HepG2 (cell line): ENCODE results near the gene ZFPM1. TPM values are rescaled to one million over a fixed set of nuclear protein-coding genes. Genes with fewer than 3 reads are reported as not detected.

ENCODE experiments used
- CC2D1A ChIP-seq: sonication (generic); formaldehyde crosslinking; IDR thresholded peaks from 2 replicates; pipeline ENCODE4 v1.8.1; 2023; ENCODE audit warnings: mild to moderate bottlenecking, missing genetic modification reagents
- EED ChIP-seq: sonication (generic); formaldehyde crosslinking; IDR thresholded peaks from 2 replicates; pipeline ENCODE4 v1.5.0; 2020; ENCODE audit warnings: mild to moderate bottlenecking, missing genetic modification reagents
- FOXA1 ChIP-seq, 2 experiments: fragments of 450-650 bp in 1 of 2; sonication (generic) in 1 of 2; formaldehyde crosslinking in 1 of 2; IDR thresholded peaks; 2 replicates each; pipeline versions ENCODE4 v1.4.0 to v1.6.1; 2016 to 2020; ENCODE audit warnings: missing genetic modification reagents in 1 of 2
- HNF4A ChIP-seq: sonication (generic); formaldehyde crosslinking; IDR thresholded peaks from 2 replicates; pipeline ENCODE4 v1.4.0; 2020; ENCODE audit warnings: missing genetic modification reagents
- IKZF1 ChIP-seq: fragments of 450-650 bp; IDR thresholded peaks from 2 replicates; pipeline ENCODE4 v1.7.1; 2016
- NPAS2 ChIP-seq: sonication (generic); formaldehyde crosslinking; IDR thresholded peaks from 2 replicates; pipeline ENCODE4 v1.8.0; 2022; ENCODE audit warnings: mild to moderate bottlenecking, missing genetic modification reagents, borderline replicate concordance
- NR2F6 ChIP-seq, 2 experiments: IDR thresholded peaks; 2 replicates each; pipeline ENCODE4 v1.6.1; 2016; ENCODE audit warnings: antibody characterized with exemption in 1 of 2, mild to moderate bottlenecking in 1 of 2
- SMAD9 ChIP-seq: sonication (generic); formaldehyde crosslinking; IDR thresholded peaks from 2 replicates; pipeline ENCODE4 v1.5.1; 2020; ENCODE audit warnings: mild to moderate bottlenecking, missing genetic modification reagents
- SNAPC2 ChIP-seq: sonication (generic); formaldehyde crosslinking; IDR thresholded peaks from 2 replicates; pipeline ENCODE4 v1.8.1; 2022; ENCODE audit warnings: mild to moderate bottlenecking, missing genetic modification reagents
- STAG1 ChIP-seq: sonication (generic); formaldehyde crosslinking; IDR thresholded peaks from 2 replicates; pipeline ENCODE4 v1.4.0; 2020; ENCODE audit warnings: missing genetic modification reagents
- TP53 ChIP-seq: sonication (generic); formaldehyde crosslinking; conservative IDR thresholded peaks from 2 replicates; pipeline ENCODE4 v1.4.0; 2020; ENCODE audit warnings: missing genetic modification reagents
- ZBTB7B ChIP-seq: sonication (generic); formaldehyde crosslinking; IDR thresholded peaks from 2 replicates; pipeline ENCODE4 v1.4.0; 2020; ENCODE audit warnings: missing genetic modification reagents
- ZFP91 ChIP-seq: sonication (generic); formaldehyde crosslinking; IDR thresholded peaks from 2 replicates; pipeline ENCODE4 v1.9.0; 2022; ENCODE audit warnings: missing genetic modification reagents, mild to moderate bottlenecking, borderline replicate concordance
- ZNF101 ChIP-seq: sonication (generic); formaldehyde crosslinking; IDR thresholded peaks from 2 replicates; pipeline ENCODE4 v1.4.0; 2020; ENCODE audit warnings: mild to moderate bottlenecking, low read depth, missing genetic modification reagents, borderline replicate concordance
- ZNF138 ChIP-seq: sonication (generic); formaldehyde crosslinking; IDR thresholded peaks from 2 replicates; pipeline ENCODE4 v1.5.0; 2020; ENCODE audit warnings: mild to moderate bottlenecking, low read depth, missing genetic modification reagents
- ZNF234 ChIP-seq: sonication (generic); formaldehyde crosslinking; conservative IDR thresholded peaks from 2 replicates; pipeline ENCODE4 v1.5.1; 2020; ENCODE audit warnings: mild to moderate bottlenecking, missing genetic modification reagents
- ZNF430 ChIP-seq: sonication (generic); formaldehyde crosslinking; IDR thresholded peaks from 2 replicates; pipeline ENCODE4 v1.9.0; 2021; ENCODE audit warnings: mild to moderate bottlenecking, missing genetic modification reagents
- ZNF501 ChIP-seq: sonication (generic); formaldehyde crosslinking; IDR thresholded peaks from 2 replicates; pipeline ENCODE4 v1.5.1; 2020; ENCODE audit warnings: mild to moderate bottlenecking, moderate library complexity, missing genetic modification reagents
- ZNF572 ChIP-seq: sonication (generic); formaldehyde crosslinking; IDR thresholded peaks from 2 replicates; pipeline ENCODE4 v1.5.1; 2020; ENCODE audit warnings: mild to moderate bottlenecking, missing genetic modification reagents
- ZNF713 ChIP-seq: sonication (generic); formaldehyde crosslinking; IDR thresholded peaks from 2 replicates; pipeline ENCODE4 v1.4.0; 2020; ENCODE audit warnings: mild to moderate bottlenecking, missing genetic modification reagents
- ZNF770 ChIP-seq: sonication (generic); formaldehyde crosslinking; IDR thresholded peaks from 2 replicates; pipeline ENCODE4 v1.5.0; 2020; ENCODE audit warnings: mild to moderate bottlenecking, missing genetic modification reagents
- ZNF775 ChIP-seq: sonication (generic); formaldehyde crosslinking; IDR thresholded peaks from 2 replicates; pipeline ENCODE4 v1.4.0; 2020; ENCODE audit warnings: missing genetic modification reagents, mild to moderate bottlenecking, moderate library complexity, borderline replicate concordance
- polyA plus RNA-seq, 8 experiments: library from polyadenylated mRNA; depleted of rRNA in 3 of 8; stranded (reverse) in 7 of 8; unstranded in 1 of 8; fragments of >200 nt; fragmentation: Illumina TruSeq in 4 of 8; extraction: Trizol in 4 of 8; gene quantifications; 2 replicates each; pipeline versions ENCODE4 v1.2.1 to v1.2.3, GENCODE V29; 2011 to 2016; ENCODE audit warnings: low read depth in 4 of 8, missing spikeins in 1 of 8, mixed read lengths in 1 of 8; ENCODE audit not compliant: insufficient read depth in 1 of 8
- total RNA-seq, 5 experiments: library from RNA; depleted of rRNA; stranded (reverse); fragments of >200 nt; fragmentation: Illumina TruSeq; extraction: Trizol; gene quantifications; 2 replicates each; pipeline ENCODE4 v1.2.3, GENCODE V29; 2016; ENCODE audit warnings: low read depth in 1 of 5
- TF ChIP-seq, protein P1 (sequence below): sonication (generic); formaldehyde crosslinking; IDR thresholded peaks from 2 replicates; pipeline ENCODE4 v1.8.1; 2022; ENCODE audit warnings: mild to moderate bottlenecking, missing genetic modification reagents
- TF ChIP-seq, protein P2 (sequence below): sonication (generic); formaldehyde crosslinking; IDR thresholded peaks from 2 replicates; pipeline ENCODE4 v1.8.0; 2022; ENCODE audit warnings: mild to moderate bottlenecking, missing genetic modification reagents, borderline replicate concordance

ZFPM1 gene
- total and polyA plus RNA-seq, 2 of the 13 experiments (the other 11 are each of a cell fraction or from before 2014, with no cell fraction given), result 1.3 to 3.8 TPM

DNA sequence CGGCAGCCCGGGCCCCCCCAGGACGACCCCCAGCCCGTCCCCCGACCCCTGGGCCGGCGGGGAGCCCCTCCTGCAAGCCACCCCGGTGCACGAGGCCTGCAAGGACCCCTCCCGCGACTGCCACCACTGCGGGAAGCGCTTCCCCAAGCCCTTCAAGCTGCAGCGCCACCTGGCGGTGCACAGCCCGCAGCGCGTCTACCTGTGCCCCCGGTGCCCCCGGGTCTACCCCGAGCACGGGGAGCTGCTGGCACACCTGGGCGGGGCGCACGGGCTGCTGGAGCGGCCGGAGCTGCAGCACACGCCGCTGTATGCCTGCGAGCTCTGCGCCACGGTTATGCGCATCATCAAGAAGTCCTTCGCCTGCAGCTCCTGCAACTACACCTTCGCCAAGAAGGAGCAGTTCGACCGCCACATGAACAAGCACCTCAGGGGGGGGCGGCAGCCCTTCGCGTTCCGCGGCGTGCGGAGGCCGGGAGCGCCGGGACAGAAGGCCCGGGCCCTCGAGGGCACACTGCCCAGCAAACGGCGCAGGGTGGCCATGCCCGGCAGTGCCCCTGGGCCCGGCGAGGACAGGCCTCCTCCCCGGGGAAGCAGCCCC lies 15.6 kb upstream of the ZFPM1 start (continued):
- TF ChIP-seq ZNF770 (CRISPR knock-in tag), result no peak
- TF ChIP-seq NR2F6 (IDR thresholded peaks at IDR 0.05), result no peak
- TF ChIP-seq NR2F6 (CRISPR knock-in tag; IDR thresholded peaks at IDR 0.05), result 0 out of 2 replicates have a peak, but pooled peaks have one; percentile 15
- no peak for TF ChIP-seq FOXA1 (IDR thresholded peaks at IDR 0.05)
- no peak for TF ChIP-seq FOXA1 (CRISPR knock-in tag; IDR thresholded peaks at IDR 0.05)
- no peak for TF ChIP-seq ZNF101 (CRISPR knock-in tag)
- peak; percentile 62; the same call in 1 of the 2 replicates for TF ChIP-seq ZFP91 (CRISPR knock-in tag)
- TF ChIP-seq TP53 (CRISPR knock-in tag), result no peak
- TF ChIP-seq ZNF138 (CRISPR knock-in tag), result no peak
- no peak for TF ChIP-seq SNAPC2 (CRISPR knock-in tag)
- TF ChIP-seq ZBTB7B (CRISPR knock-in tag), result peak; percentile 60; the same call in 1 of the 2 replicates
- TF ChIP-seq ZNF572, result 0 out of 2 replicates have a peak, but pooled peaks have one; percentile 50
- no peak for TF ChIP-seq SMAD9 (CRISPR knock-in tag)
- peak; percentile 91 for TF ChIP-seq STAG1 (CRISPR knock-in tag)
- TF ChIP-seq, protein P1, sequence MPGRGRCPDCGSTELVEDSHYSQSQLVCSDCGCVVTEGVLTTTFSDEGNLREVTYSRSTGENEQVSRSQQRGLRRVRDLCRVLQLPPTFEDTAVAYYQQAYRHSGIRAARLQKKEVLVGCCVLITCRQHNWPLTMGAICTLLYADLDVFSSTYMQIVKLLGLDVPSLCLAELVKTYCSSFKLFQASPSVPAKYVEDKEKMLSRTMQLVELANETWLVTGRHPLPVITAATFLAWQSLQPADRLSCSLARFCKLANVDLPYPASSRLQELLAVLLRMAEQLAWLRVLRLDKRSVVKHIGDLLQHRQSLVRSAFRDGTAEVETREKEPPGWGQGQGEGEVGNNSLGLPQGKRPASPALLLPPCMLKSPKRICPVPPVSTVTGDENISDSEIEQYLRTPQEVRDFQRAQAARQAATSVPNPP (CRISPR knock-in tag), result no peak
- TF ChIP-seq IKZF1, result no peak
- TF ChIP-seq EED, result 0 out of 2 replicates have a peak, but pooled peaks have one; percentile 59
- TF ChIP-seq CC2D1A (CRISPR knock-in tag), result no peak
- no peak for TF ChIP-seq HNF4A (CRISPR knock-in tag)
- TF ChIP-seq ZNF775 (CRISPR knock-in tag), result no peak
- TF ChIP-seq, protein P2, sequence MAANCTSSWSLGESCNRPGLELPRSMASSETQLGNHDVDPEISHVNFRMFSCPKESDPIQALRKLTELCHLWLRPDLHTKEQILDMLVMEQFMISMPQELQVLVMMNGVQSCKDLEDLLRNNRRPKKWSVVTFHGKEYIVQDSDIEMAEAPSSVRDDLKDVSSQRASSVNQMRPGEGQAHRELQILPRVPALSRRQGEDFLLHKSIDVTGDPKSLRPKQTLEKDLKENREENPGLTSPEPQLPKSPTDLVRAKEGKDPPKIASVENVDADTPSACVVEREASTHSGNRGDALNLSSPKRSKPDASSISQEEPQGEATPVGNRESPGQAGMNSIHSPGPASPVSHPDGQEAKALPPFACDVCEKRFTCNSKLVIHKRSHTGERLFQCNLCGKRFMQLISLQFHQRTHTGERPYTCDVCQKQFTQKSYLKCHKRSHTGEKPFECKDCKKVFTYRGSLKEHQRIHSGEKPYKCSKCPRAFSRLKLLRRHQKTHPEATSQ (CRISPR knock-in tag), result no peak
- no peak for TF ChIP-seq NPAS2 (CRISPR knock-in tag)
- no peak for TF ChIP-seq ZNF713 (CRISPR knock-in tag)
- no peak for TF ChIP-seq ZNF234 (CRISPR knock-in tag)
- TF ChIP-seq ZNF430 (CRISPR knock-in tag), result no peak
- no peak for TF ChIP-seq ZNF501 (CRISPR knock-in tag)
